GM12864 (cell line): Measurements from ENCODE around the gene ACAT1.
"Not testable (repeated sequence)": the region's sequence is repeated elsewhere in the genome, so short reads cannot be mapped to it uniquely, and the experiment has no call there.

Experiments used
- DNase-seq: peaks from one replicate; pipeline ENCODE4 v3.0.0-alpha.2; 2011; ENCODE audit warnings: low read depth
- H3K4me3 ChIP-seq: 2 replicates; pipeline ENCODE4 v1.5.1; 2011; ENCODE audit warnings: mild to moderate bottlenecking, low read depth, low read length, control low read depth
- TF ChIP-seq, protein P1 (sequence below): IDR thresholded peaks from 2 replicates; pipeline ENCODE4 v1.5.1; 2011; ENCODE audit warnings: low read depth, mild to moderate bottlenecking, moderate library complexity, low read length, control low read depth, inconsistent platforms; ENCODE audit errors: missing control alignments

Gene ACAT1

GRCh38 chr11:108144615-108145014 lies 23.2 kb downstream of the ACAT1 start:
- no peak overlapping the region for H3K4me3 ChIP-seq
- DNase-seq, result no peak
- TF ChIP-seq, protein P1, sequence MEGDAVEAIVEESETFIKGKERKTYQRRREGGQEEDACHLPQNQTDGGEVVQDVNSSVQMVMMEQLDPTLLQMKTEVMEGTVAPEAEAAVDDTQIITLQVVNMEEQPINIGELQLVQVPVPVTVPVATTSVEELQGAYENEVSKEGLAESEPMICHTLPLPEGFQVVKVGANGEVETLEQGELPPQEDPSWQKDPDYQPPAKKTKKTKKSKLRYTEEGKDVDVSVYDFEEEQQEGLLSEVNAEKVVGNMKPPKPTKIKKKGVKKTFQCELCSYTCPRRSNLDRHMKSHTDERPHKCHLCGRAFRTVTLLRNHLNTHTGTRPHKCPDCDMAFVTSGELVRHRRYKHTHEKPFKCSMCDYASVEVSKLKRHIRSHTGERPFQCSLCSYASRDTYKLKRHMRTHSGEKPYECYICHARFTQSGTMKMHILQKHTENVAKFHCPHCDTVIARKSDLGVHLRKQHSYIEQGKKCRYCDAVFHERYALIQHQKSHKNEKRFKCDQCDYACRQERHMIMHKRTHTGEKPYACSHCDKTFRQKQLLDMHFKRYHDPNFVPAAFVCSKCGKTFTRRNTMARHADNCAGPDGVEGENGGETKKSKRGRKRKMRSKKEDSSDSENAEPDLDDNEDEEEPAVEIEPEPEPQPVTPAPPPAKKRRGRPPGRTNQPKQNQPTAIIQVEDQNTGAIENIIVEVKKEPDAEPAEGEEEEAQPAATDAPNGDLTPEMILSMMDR, result no peak

GRCh38 chr11:108147150-108147549 lies 25.8 kb downstream of the ACAT1 start:
- TF ChIP-seq, protein P1, result no peak
- H3K4me3 ChIP-seq, result no peak overlapping the region
- DNase-seq, result no peak

- no peak overlapping the region for H3K4me3 ChIP-seq
- TF ChIP-seq, protein P1, result no peak
- DNase-seq, result no peak
Measured at GRCh38 chr11:108148556-108148955, 27.2 kb downstream of the ACAT1 start.

DNA sequence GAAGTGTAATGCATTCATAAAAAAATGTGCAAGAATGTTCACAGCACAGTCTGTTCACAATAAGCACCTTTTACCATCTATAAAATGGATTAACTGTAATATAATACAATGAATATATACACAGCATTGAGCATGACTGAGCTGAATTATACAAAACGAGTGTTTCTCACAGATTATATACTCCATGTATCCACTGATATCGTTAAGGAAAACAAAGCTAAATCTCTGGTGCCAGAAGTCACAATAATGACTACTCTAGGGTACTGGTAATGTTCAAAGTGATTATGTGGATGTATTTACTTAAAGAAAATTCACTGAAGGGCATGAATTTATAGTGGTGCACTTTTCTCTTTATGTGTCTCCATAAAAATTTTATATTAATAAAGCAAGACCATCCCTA lies 33.2 kb downstream of the ACAT1 start:
- H3K4me3 ChIP-seq, result no peak overlapping the region
- TF ChIP-seq, protein P1, result no peak
- DNase-seq, result no peak

DNA sequence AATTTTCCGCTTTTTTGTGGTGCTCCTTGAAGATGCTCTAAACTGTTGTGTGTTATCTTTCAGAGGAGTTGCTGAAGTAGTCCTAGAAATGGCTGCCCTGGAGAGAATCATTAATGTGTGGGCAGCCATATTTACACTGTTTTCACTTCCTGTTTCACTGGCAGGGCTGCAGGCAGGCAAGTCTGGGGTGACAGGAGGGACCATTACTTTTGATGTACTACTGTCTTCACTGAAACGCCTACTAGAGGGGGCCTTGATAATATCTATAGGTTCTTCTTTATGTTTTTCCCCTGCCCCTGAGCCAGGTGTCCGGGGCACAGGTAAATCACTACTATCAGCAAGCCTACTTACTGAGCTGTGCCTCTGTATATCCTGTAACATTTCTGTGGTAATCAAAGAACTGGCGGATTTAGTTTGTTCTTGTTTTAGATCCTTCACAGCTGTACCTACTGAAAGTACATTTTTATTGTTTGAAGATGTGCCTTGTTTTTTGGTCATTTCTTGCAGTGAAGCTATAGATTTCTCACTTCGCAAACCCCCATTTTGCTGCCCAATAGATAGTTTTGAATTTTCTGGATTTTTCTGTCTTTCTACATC lies 39.7 kb downstream of the ACAT1 start:
- DNase-seq, result no peak
- H3K4me3 ChIP-seq, result no peak overlapping the region
- TF ChIP-seq, protein P1, result no peak

GRCh38 chr11:108162878-108163277 lies 41.5 kb downstream of the ACAT1 start:
- not testable (repeated sequence) for DNase-seq, H3K4me3 ChIP-seq

- TF ChIP-seq, protein P1, result no peak
Measured at GRCh38 chr11:108167624-108168023, 46.3 kb downstream of the ACAT1 start.

DNA sequence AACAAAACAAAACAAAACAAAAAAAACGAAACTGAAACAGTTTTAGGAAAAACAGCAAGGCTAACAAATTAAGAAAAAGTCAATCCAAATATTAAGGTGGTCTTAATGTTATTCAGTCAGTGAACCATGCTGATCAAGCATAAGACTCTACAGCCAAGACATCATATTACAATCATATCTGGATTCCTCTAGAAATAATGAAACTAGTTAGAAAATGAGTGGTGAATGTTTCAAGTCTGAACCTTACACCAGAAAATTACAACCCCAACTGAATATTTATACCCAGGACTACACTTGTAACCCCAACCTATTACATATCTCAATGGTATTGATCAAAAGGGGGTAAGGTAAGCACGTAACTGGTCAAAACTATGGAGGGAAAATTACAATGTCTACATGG lies 48.8 kb downstream of the ACAT1 start:
- no peak overlapping the region for H3K4me3 ChIP-seq
- DNase-seq, result no peak
- TF ChIP-seq, protein P1, result no peak

More at GRCh38 chr11:108167624-108168023, 46.3 kb downstream of the ACAT1 start:
- DNase-seq, result no peak
- H3K4me3 ChIP-seq, result no peak overlapping the region
